ENCODE measurements around the gene BSPH1. TPM values are rescaled to one million over a fixed set of nuclear protein-coding genes. Genes with fewer than 3 reads are reported as not detected.

The BSPH1 gene, protein sequence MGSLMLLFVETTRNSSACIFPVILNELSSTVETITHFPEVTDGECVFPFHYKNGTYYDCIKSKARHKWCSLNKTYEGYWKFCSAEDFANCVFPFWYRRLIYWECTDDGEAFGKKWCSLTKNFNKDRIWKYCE
- total RNA-seq, result not detected in 2 replicates

DNA sequence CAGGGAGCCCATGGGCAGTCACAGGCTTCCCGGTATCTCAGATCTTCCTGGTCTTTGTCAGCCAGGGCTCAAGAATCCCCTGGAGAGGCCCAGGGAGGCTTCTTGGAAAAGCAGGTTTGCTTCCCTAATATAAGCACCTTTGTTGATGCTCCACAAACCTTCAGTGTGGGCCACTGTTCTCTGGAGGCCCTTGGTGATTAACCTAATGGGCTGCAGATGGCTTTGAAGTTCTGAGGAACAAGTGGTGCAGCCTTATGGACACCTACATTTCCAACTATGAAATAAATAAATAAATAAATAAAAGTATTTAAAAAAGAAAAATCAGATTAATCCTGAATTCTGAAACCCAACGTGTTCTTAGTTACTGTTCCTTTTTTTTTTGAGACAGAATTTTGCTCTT lies at the start of gene BSPH1:
Gene BSPH1 (minus strand): TSS at position 101 of the 400 bp plus-strand sequence. CDS start 89 bp downstream, at position 12.

DNA sequence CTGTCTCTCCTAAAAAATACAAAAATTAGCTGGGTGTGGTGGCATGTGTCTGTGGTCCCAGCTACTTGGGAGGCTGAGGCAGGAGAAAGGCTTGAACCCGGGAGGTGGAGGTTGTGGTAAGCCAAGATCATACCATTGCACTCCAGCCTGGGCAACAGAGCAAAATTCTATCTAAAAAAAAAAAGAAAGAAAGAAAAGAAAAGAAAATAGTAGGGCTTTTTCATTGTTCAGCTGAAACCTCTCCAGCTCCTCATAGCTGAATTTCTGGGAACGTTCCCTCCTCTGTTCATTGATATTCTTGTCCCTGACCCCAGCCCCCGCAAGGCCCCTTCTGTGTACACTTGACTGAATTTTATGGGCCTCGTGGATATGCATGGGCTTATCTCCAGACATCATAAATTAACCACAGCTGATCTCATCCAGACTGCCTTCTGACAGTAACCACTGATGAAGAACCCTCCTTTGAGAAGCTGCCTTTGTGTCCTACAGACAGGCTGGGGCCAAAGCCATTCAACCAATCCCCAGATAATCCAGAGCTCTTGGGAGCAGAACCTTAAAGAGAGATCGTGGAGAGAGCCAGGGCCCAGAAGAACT lies 2.3 kb upstream of the BSPH1 start, which contains the start of gene ELSPBP1:
Gene ELSPBP1 (plus strand): TSS at position 424 of the 594 bp plus-strand sequence. CDS start 14,036 bp downstream, outside the sequence.

Other genes with a start within 250 kb of the BSPH1 start
- 58.2 and 70.0 TPM in 2 replicates for gene NOP53, start 246.6 kb downstream of the BSPH1 start, total RNA-seq
- 147 and 172 TPM in 2 replicates for gene SELENOW, start 213.5 kb downstream of the BSPH1 start, total RNA-seq
- gene TPRX1, start 187.6 kb downstream of the BSPH1 start, total RNA-seq, result not detected in 2 replicates
- gene CRX, start 170.2 kb downstream of the BSPH1 start, total RNA-seq, result not detected in 2 replicates
- gene TPRX2, start 132.9 kb downstream of the BSPH1 start, total RNA-seq, result not detected in 2 replicates
- 0.09 TPM in 1 of 2 replicates, not detected in the other for gene SULT2A1, start 105.9 kb downstream of the BSPH1 start, total RNA-seq
- not detected in 2 replicates for gene ELSPBP1, start 2.5 kb upstream of the BSPH1 start, total RNA-seq
- not detected in 2 replicates for gene CABP5, start 51.9 kb upstream of the BSPH1 start, total RNA-seq
- gene PLA2G4C, start 118.6 kb upstream of the BSPH1 start, total RNA-seq, result 11.8 and 12.9 TPM in 2 replicates
- gene LIG1, start 178.2 kb upstream of the BSPH1 start, total RNA-seq, result 5.4 and 6.8 TPM in 2 replicates
- 1.00 and 1.4 TPM in 2 replicates for gene ZSWIM9, start 178.5 kb upstream of the BSPH1 start, total RNA-seq